Osteoblast (primary cell): ENCODE results near the gene GIPC2. TPM values are rescaled to one million over a fixed set of nuclear protein-coding genes. Genes with fewer than 3 reads are reported as not detected.

ENCODE experiments used
- DNase-seq: peaks from one replicate; pipeline ENCODE4 v3.0.0; 2011; ENCODE audit warnings: low spot score, mixed read lengths; ENCODE audit not compliant: insufficient read length; ENCODE audit errors: missing footprints
- H2AFZ ChIP-seq: 2 replicates; pipeline ENCODE4 v1.6.0; 2011; ENCODE audit warnings: mild to moderate bottlenecking, low read length
- H3K27ac ChIP-seq: 2 replicates; pipeline ENCODE4 v1.5.1; 2011; ENCODE audit warnings: mild to moderate bottlenecking, low read depth, low read length, moderate library complexity
- H3K27me3 ChIP-seq: 2 replicates; pipeline ENCODE4 v1.6.0; 2012; ENCODE audit warnings: mild to moderate bottlenecking, control low read depth, inconsistent platforms, low read length, moderate library complexity; ENCODE audit not compliant: insufficient read depth
- H3K36me3 ChIP-seq: 2 replicates; pipeline ENCODE4 v1.5.1; 2011; ENCODE audit warnings: mild to moderate bottlenecking, low read length, control low read depth, moderate library complexity; ENCODE audit not compliant: insufficient read depth
- H3K4me1 ChIP-seq: 2 replicates; pipeline ENCODE4 v1.5.1; 2011; ENCODE audit warnings: mild to moderate bottlenecking, low read length, control low read depth, moderate library complexity; ENCODE audit not compliant: insufficient read depth
- H3K4me2 ChIP-seq: 2 replicates; pipeline ENCODE4 v1.6.0; 2011; ENCODE audit warnings: mild to moderate bottlenecking, low read length; ENCODE audit not compliant: insufficient read depth
- H3K4me3 ChIP-seq: fragments of 200-600 bp; sonication (generic); 3 replicates; pipeline ENCODE4 v1.5.1; 2012; ENCODE audit warnings: mild to moderate bottlenecking, low read length, inconsistent platforms; ENCODE audit not compliant: insufficient read depth
- H3K79me2 ChIP-seq: 2 replicates; pipeline ENCODE4 v1.6.0; 2012; ENCODE audit warnings: mild to moderate bottlenecking, low read length, control low read depth, inconsistent platforms; ENCODE audit not compliant: insufficient read depth
- H3K9me3 ChIP-seq: 2 replicates; pipeline ENCODE4 v1.5.1; 2011; ENCODE audit warnings: low read depth, low read length, control low read depth
- H4K20me1 ChIP-seq: 2 replicates; pipeline ENCODE4 v1.6.0; 2012; ENCODE audit warnings: mild to moderate bottlenecking, low read length, control low read depth; ENCODE audit not compliant: insufficient read depth
- CTCF ChIP-seq: IDR thresholded peaks from 2 replicates; pipeline ENCODE4 v1.5.1; 2011; ENCODE audit warnings: mild to moderate bottlenecking, low read depth, low read length, moderate library complexity; ENCODE audit errors: extremely low read depth
- total RNA-seq: library from RNA; depleted of rRNA; stranded (reverse); fragments of >200 nt; gene quantifications from 2 replicates; pipeline ENCODE4 v1.2.3, GENCODE V29; 2012

Gene GIPC2
- total RNA-seq, 1 donor: 0.36 TPM

GRCh38 chr1:78090472-78091133 lies 44.8 kb downstream of the GIPC2 start:
- no peaks in the 10 kb centered on the region for H3K27me3 ChIP-seq
- no peaks in the 10 kb centered on the region for H4K20me1 ChIP-seq
- no peaks in the 10 kb centered on the region for H3K36me3 ChIP-seq

GRCh38 chr1:78091215-78091813 lies 45.5 kb downstream of the GIPC2 start:
- Histone ChIP-seq H3K36me3 (no peaks in the 10 kb centered on the region), H2AFZ (no peak overlapping the region), H3K4me2 (no peak overlapping the region), H3K4me1 (peaks cover 26% of the 10 kb centered on the region), H3K4me3 (no peak overlapping the region), H3K9me3 (no peaks in the 10 kb centered on the region), H3K27me3 (no peaks in the 10 kb centered on the region), H3K27ac (no peak overlapping the region), H3K79me2 (no peaks in the 10 kb centered on the region), H4K20me1 (no peaks in the 10 kb centered on the region)
- DNase-seq: no peak
- TF ChIP-seq CTCF: no peak

More at GRCh38 chr1:78090472-78091133, 44.8 kb downstream of the GIPC2 start:
- no peaks in the 10 kb centered on the region for H3K79me2 ChIP-seq
- no peak overlapping the region for H3K4me2 ChIP-seq
- no peak overlapping the region for H3K4me3 ChIP-seq
- DNase-seq: no peak
- TF ChIP-seq CTCF: no peak
- no peaks in the 10 kb centered on the region for H3K9me3 ChIP-seq
- peak overlapping the region; percentile 58 for H2AFZ ChIP-seq
- peaks cover 19% of the 10 kb centered on the region for H3K4me1 ChIP-seq
- peak overlapping the region; percentile 12 for H3K27ac ChIP-seq

GRCh38 chr1:78091886-78092285 lies 46.1 kb downstream of the GIPC2 start:
- Histone ChIP-seq H3K27ac (no peak overlapping the region), H2AFZ (no peak overlapping the region)
- DNase-seq: no peak

More at GRCh38 chr1:78091886-78092285, 46.1 kb downstream of the GIPC2 start:
- H3K4me2 ChIP-seq: no peak overlapping the region
- H3K27me3 ChIP-seq: no peaks in the 10 kb centered on the region
- no peaks in the 10 kb centered on the region for H3K36me3 ChIP-seq
- H3K4me3 ChIP-seq: no peak overlapping the region
- TF ChIP-seq CTCF: no peak
- H4K20me1 ChIP-seq: no peaks in the 10 kb centered on the region
- H3K4me1 ChIP-seq: peaks cover 32% of the 10 kb centered on the region
- H3K9me3 ChIP-seq: no peaks in the 10 kb centered on the region
- H3K79me2 ChIP-seq: no peaks in the 10 kb centered on the region
